H9 (cell line): ENCODE results near the gene HASPIN. TPM values are rescaled to one million over a fixed set of nuclear protein-coding genes. Genes with fewer than 3 reads are reported as not detected.

ENCODE experiments used
- DNase-seq: peaks from one replicate; pipeline ENCODE4 v3.0.0-alpha.2; 2017
- H2AFZ ChIP-seq: one replicate; pipeline ENCODE4 v1.6.1; 2013; ENCODE audit warnings: mild to moderate bottlenecking, low read length, control low read depth, moderate library complexity
- H2AK5ac ChIP-seq: 2 replicates; pipeline ENCODE4 v1.6.1; 2013; ENCODE audit warnings: low read length, control low read depth, mixed read lengths; ENCODE audit not compliant: insufficient read length
- H2BK120ac ChIP-seq: one replicate; pipeline ENCODE4 v1.6.1; 2013; ENCODE audit warnings: low read depth, mild to moderate bottlenecking, low read length, control low read depth, inconsistent platforms; ENCODE audit not compliant: poor library complexity, severe bottlenecking
- H2BK12ac ChIP-seq: 2 replicates; pipeline ENCODE4 v1.6.1; 2013; ENCODE audit warnings: low read length, control low read depth, mixed read lengths, low read depth; ENCODE audit not compliant: insufficient read length
- H2BK15ac ChIP-seq: 2 replicates; pipeline ENCODE4 v1.6.1; 2013; ENCODE audit warnings: low read depth, low read length, control low read depth
- H2BK20ac ChIP-seq: one replicate; pipeline ENCODE4 v1.6.1; 2013; ENCODE audit warnings: low read depth, mild to moderate bottlenecking, low read length, control low read depth, inconsistent platforms; ENCODE audit not compliant: poor library complexity, severe bottlenecking
- H2BK5ac ChIP-seq: 2 replicates; pipeline ENCODE4 v1.6.1; 2013; ENCODE audit warnings: low read length, control low read depth, mixed read lengths; ENCODE audit not compliant: insufficient read length
- H3K14ac ChIP-seq: 2 replicates; pipeline ENCODE4 v1.6.1; 2013; ENCODE audit warnings: low read length, control low read depth; ENCODE audit not compliant: insufficient read depth
- H3K18ac ChIP-seq: 2 replicates; pipeline ENCODE4 v1.6.1; 2013; ENCODE audit warnings: low read depth, mild to moderate bottlenecking, mixed read lengths, low read length, control low read depth; ENCODE audit not compliant: insufficient read length
- H3K23ac ChIP-seq: 2 replicates; pipeline ENCODE4 v1.6.1; 2013; ENCODE audit warnings: low read length, control low read depth, mixed read lengths, low read depth; ENCODE audit not compliant: insufficient read length
- H3K23me2 ChIP-seq: 2 replicates; pipeline ENCODE4 v1.6.1; 2013; ENCODE audit warnings: low read depth, mild to moderate bottlenecking, mixed read lengths, low read length, control low read depth; ENCODE audit not compliant: insufficient read length, poor library complexity, severe bottlenecking
- H3K27ac ChIP-seq: 2 replicates; pipeline ENCODE4 v1.5.1; 2013; ENCODE audit warnings: low read length, control low read depth, mixed read lengths, low read depth; ENCODE audit not compliant: insufficient read length
- H3K27me3 ChIP-seq: 2 replicates; pipeline ENCODE4 v1.6.1; 2013; ENCODE audit warnings: low read length, control low read depth, inconsistent platforms; ENCODE audit not compliant: insufficient read depth
- H3K4ac ChIP-seq: 2 replicates; pipeline ENCODE4 v1.6.1; 2013; ENCODE audit warnings: low read depth, mild to moderate bottlenecking, control low read depth, inconsistent platforms, low read length, moderate library complexity
- H3K4me1 ChIP-seq: 2 replicates; pipeline ENCODE4 v1.6.1; 2013; ENCODE audit warnings: low read length, control low read depth, inconsistent platforms; ENCODE audit not compliant: insufficient read depth
- H3K4me2 ChIP-seq: 2 replicates; pipeline ENCODE4 v1.6.1; 2013; ENCODE audit warnings: low read length, control low read depth, mixed read lengths; ENCODE audit not compliant: insufficient read length, insufficient read depth
- H3K56ac ChIP-seq: 2 replicates; pipeline ENCODE4 v1.6.1; 2013; ENCODE audit warnings: low read depth, mild to moderate bottlenecking, mixed read lengths, low read length, control low read depth; ENCODE audit not compliant: insufficient read length
- H3K79me1 ChIP-seq: 2 replicates; pipeline ENCODE4 v1.6.1; 2013; ENCODE audit warnings: low read depth, mild to moderate bottlenecking, moderate library complexity, low read length, control low read depth, inconsistent platforms; ENCODE audit not compliant: insufficient read depth, poor library complexity, severe bottlenecking
- H3K79me2 ChIP-seq: 2 replicates; pipeline ENCODE4 v1.6.1; 2013; ENCODE audit warnings: low read length, control low read depth, inconsistent platforms; ENCODE audit not compliant: insufficient read depth
- H3K9ac ChIP-seq: 2 replicates; pipeline ENCODE4 v1.6.1; 2013; ENCODE audit warnings: low read length, control low read depth, mixed read lengths; ENCODE audit not compliant: insufficient read length; ENCODE audit errors: extremely low read depth
- H3K9me3 ChIP-seq: one replicate; pipeline ENCODE4 v1.6.1; 2013; ENCODE audit warnings: low read depth, low read length, inconsistent platforms; ENCODE audit not compliant: control insufficient read depth
- H3T11ph ChIP-seq: one replicate; pipeline ENCODE4 v1.6.1; 2013; ENCODE audit warnings: mild to moderate bottlenecking, low read length, control low read depth, inconsistent platforms
- H4K20me1 ChIP-seq: one replicate; pipeline ENCODE4 v1.6.1; 2013; ENCODE audit not compliant: control insufficient read depth, insufficient read length, insufficient read depth
- H4K5ac ChIP-seq: 2 replicates; pipeline ENCODE4 v1.6.1; 2013; ENCODE audit warnings: low read depth, mild to moderate bottlenecking, mixed read lengths, low read length, control low read depth; ENCODE audit not compliant: insufficient read length
- H4K8ac ChIP-seq: replicated peaks from 2 replicates; pipeline ENCODE4 v1.6.1; 2013; ENCODE audit warnings: low read length, control low read depth, mixed read lengths, low read depth; ENCODE audit not compliant: insufficient read length
- H4K91ac ChIP-seq: 2 replicates; pipeline ENCODE4 v1.6.1; 2013; ENCODE audit warnings: low read depth, mild to moderate bottlenecking, moderate library complexity, mixed read lengths, low read length, control low read depth; ENCODE audit not compliant: insufficient read length
- H3K27ac Mint-ChIP-seq, 3 experiments: 2 replicates in 2 of 3; 3 replicates in 1 of 3; pipeline ENCODE4 v1.8.0; 2020 to 2021; ENCODE audit warnings: mixed read lengths in 3 of 3, mild to moderate bottlenecking in 1 of 3, moderate library complexity in 1 of 3
- H3K27me3 Mint-ChIP-seq: 2 replicates; pipeline ENCODE4 v1.8.0; 2021; ENCODE audit warnings: low read depth, mild to moderate bottlenecking, moderate library complexity, mixed read lengths
- H3K36me3 Mint-ChIP-seq, 3 experiments: 2 replicates in 2 of 3; 3 replicates in 1 of 3; pipeline ENCODE4 v1.8.0; 2020 to 2021; ENCODE audit warnings: low read depth in 3 of 3, mixed read lengths in 3 of 3; ENCODE audit not compliant: insufficient read depth in 1 of 3
- H3K4me1 Mint-ChIP-seq, 2 experiments: 2 replicates each; pipeline ENCODE4 v1.8.0; 2020; ENCODE audit warnings: mixed read lengths in 2 of 2
- H3K4me3 Mint-ChIP-seq, 2 experiments: 2 replicates in 1 of 2; 3 replicates in 1 of 2; pipeline ENCODE4 v1.8.0; 2020 to 2021; ENCODE audit warnings: mild to moderate bottlenecking in 2 of 2, mixed read lengths in 2 of 2, moderate library complexity in 1 of 2
- H3K9me3 Mint-ChIP-seq, 2 experiments: 2 replicates in 1 of 2; 3 replicates in 1 of 2; pipeline ENCODE4 v1.8.0; 2020; ENCODE audit warnings: mild to moderate bottlenecking in 2 of 2, mixed read lengths in 2 of 2, moderate library complexity in 1 of 2
- WGBS: extraction: QIAGEN DNeasy Blood & Tissue Kit; methylation state at CpG from one replicate; pipeline ENCODE4 v1.1.7; 2013; ENCODE audit warnings: missing lambda C conversion rate, low lambda C conversion rate, mixed read lengths; ENCODE audit not compliant: insufficient read length; ENCODE audit errors: extremely low coverage; 5-methylcytosine and 5-hydroxymethylcytosine counted together
- total RNA-seq: library from RNA; stranded (reverse); gene quantifications from 2 replicates; pipeline ENCODE4 v1.2.1, GENCODE V29; 2021
- TF ChIP-seq, protein P1 (sequence below): fragments of 200-600 bp; sonication (generic); conservative IDR thresholded peaks from 3 replicates; pipeline ENCODE4 v1.8.0; 2021; ENCODE audit warnings: antibody characterized with exemption, mild to moderate bottlenecking

Gene HASPIN
- total RNA-seq, 1 experiment from 2014 or later: 26.6 TPM

DNA sequence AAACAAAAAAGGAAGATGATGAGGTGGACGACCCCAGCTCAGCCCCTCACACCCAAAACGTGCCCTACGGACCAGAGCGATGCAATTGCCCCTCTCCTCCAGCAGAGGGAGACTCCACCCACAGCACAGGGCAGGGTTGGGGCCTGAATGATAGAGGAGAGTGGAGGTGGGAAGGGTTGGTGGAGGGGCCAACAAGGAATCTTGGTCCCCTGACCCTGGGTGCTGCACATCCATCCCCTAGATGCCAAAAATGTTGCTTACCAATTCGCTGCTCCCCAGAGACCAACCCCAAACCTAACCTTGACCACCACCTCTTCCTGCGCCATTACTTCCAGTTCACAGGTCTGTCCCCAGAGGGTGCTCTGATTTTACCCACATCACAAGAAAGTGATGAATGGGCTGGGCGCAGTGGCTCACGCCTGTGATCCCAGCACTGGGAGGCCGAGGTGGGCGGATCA is 40.6 kb upstream of the HASPIN start:
- H3K4me1 Mint-ChIP-seq: peaks cover under 1 to 13% of the 10 kb centered on the region in 2 experiments

More for the DNA sequence above, 40.6 kb upstream of the HASPIN start:
- no peaks in the 10 kb centered on the region for H3K23me2 ChIP-seq
- no peak overlapping the region for H3K56ac ChIP-seq
- H4K8ac ChIP-seq: no peak overlapping the region
- H3K27ac Mint-ChIP-seq: peak overlapping the region in 1 of 3 experiments; percentile 87; a peak in 2 of 7 replicates
- no peak overlapping the region for H2AFZ ChIP-seq
- no peak overlapping the region for H2BK20ac ChIP-seq
- H3K14ac ChIP-seq: no peak overlapping the region
- H3K4me2 ChIP-seq: no peak overlapping the region
- H3K4me3 Mint-ChIP-seq: peak overlapping the region in 1 of 2 experiments; percentile 46; a peak in 1 of 5 replicates
- no CpG with 5 or more reads among the region's 10 CpGs for WGBS
- H4K5ac ChIP-seq: no peak overlapping the region
- no peak overlapping the region for H2BK15ac ChIP-seq
- no peaks in the 10 kb centered on the region for H3K79me1 ChIP-seq
- H2BK120ac ChIP-seq: no peak overlapping the region
- H3K23ac ChIP-seq: no peak overlapping the region
- TF ChIP-seq, protein P1, sequence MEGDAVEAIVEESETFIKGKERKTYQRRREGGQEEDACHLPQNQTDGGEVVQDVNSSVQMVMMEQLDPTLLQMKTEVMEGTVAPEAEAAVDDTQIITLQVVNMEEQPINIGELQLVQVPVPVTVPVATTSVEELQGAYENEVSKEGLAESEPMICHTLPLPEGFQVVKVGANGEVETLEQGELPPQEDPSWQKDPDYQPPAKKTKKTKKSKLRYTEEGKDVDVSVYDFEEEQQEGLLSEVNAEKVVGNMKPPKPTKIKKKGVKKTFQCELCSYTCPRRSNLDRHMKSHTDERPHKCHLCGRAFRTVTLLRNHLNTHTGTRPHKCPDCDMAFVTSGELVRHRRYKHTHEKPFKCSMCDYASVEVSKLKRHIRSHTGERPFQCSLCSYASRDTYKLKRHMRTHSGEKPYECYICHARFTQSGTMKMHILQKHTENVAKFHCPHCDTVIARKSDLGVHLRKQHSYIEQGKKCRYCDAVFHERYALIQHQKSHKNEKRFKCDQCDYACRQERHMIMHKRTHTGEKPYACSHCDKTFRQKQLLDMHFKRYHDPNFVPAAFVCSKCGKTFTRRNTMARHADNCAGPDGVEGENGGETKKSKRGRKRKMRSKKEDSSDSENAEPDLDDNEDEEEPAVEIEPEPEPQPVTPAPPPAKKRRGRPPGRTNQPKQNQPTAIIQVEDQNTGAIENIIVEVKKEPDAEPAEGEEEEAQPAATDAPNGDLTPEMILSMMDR: peak; percentile 98
- H3K79me2 ChIP-seq: no peaks in the 10 kb centered on the region
- H3K4ac ChIP-seq: no peak overlapping the region
- no peaks in the 10 kb centered on the region for H3K9me3 Mint-ChIP-seq
- no peaks in the 10 kb centered on the region for H3K9me3 ChIP-seq
- no peak overlapping the region for H3K27ac ChIP-seq
- no peak overlapping the region for H3T11ph ChIP-seq
- H3K27me3 ChIP-seq: no peaks in the 10 kb centered on the region
- peak; percentile 84 for DNase-seq
- no peak overlapping the region for H2AK5ac ChIP-seq
- peaks cover 4% of the 10 kb centered on the region; the same call in 1 of the 2 replicates for H3K27me3 Mint-ChIP-seq
- H2BK5ac ChIP-seq: no peak overlapping the region
- H4K20me1 ChIP-seq: no peaks in the 10 kb centered on the region
- H2BK12ac ChIP-seq: no peak overlapping the region
- no peaks in the 10 kb centered on the region for H3K4me1 ChIP-seq
- no peak overlapping the region for H3K18ac ChIP-seq
- H3K36me3 Mint-ChIP-seq: no peaks in the 10 kb centered on the region; a peak in 1 of 7 replicates
- no peak overlapping the region for H3K9ac ChIP-seq
- H4K91ac ChIP-seq: no peak overlapping the region
